ENCODE measurements around the gene OR52E2.

- TF ChIP-seq EZH2 (optimal IDR thresholded peaks at IDR 0.05; ENCODE audit: low read depth, low read length) (no peak), EZH2phosphoT487 (IDR thresholded peaks at IDR 0.05; ENCODE audit: low read length) (no peak)
These were observed 13.2 kb downstream of the OR52E2 start, which contains the start of gene OR52J3 for GRCh38 chr11:5046226-5046625.
